OCI-LY7 (cell line): ENCODE data around the gene BMPR1B. TPM values are rescaled to one million over a fixed set of nuclear protein-coding genes. Genes with fewer than 3 reads are reported as not detected.

Source experiments
- BruUV-seq: library from RNA; stranded (reverse); fragments of 400-500 nt; replicated peaks from 2 replicates; lab custom pipeline; 2021; lab: Mats Ljungman, UMichigan
- CTCF ChIA-PET: fragments of 300-600 bp; sonication (Branson Sonifier 250); formaldehyde crosslinking; loops from one replicate; lab custom pipeline; 2022; ENCODE audit warnings: antibody characterized with exemption; ENCODE audit not compliant: unreplicated experiment; lab: Charles Lee
- POLR2A ChIA-PET: fragments of 300-600 bp; sonication (Branson Sonifier 250); formaldehyde crosslinking; loops from one replicate; lab custom pipeline; 2022; ENCODE audit warnings: antibody characterized with exemption; lab: Charles Lee
- DNase-seq: peaks from one replicate; pipeline ENCODE4 v3.0.0-alpha.2; 2015; ENCODE audit warnings: low spot score
- H2AFZ ChIP-seq: fragments of 200-600 bp; sonication (generic), shearing (Covaris generic); 2 replicates; pipeline ENCODE4 v1.6.1; 2014; ENCODE audit warnings: mild to moderate bottlenecking, antibody characterized with exemption, low read length, moderate library complexity
- H3K27ac ChIP-seq: fragments of 200-600 bp; sonication (generic); 2 replicates; pipeline ENCODE4 v1.5.1; 2014; ENCODE audit warnings: mixed run types, low read depth, mild to moderate bottlenecking, moderate library complexity, low read length, inconsistent platforms; ENCODE audit not compliant: poor library complexity, severe bottlenecking
- H3K36me3 ChIP-seq: fragments of 200-600 bp; sonication (generic); 2 replicates; pipeline ENCODE4 v1.6.1; 2014; ENCODE audit warnings: mild to moderate bottlenecking, antibody characterized with exemption, low read length, moderate library complexity, mixed read lengths; ENCODE audit not compliant: insufficient read depth
- H3K4me1 ChIP-seq: fragments of 200-600 bp; sonication (generic); 2 replicates; pipeline ENCODE4 v1.5.1; 2014; ENCODE audit warnings: mild to moderate bottlenecking, low read length; ENCODE audit not compliant: insufficient read depth, poor library complexity, severe bottlenecking
- H3K4me2 ChIP-seq: fragments of 200-600 bp; sonication (generic); 2 replicates; pipeline ENCODE4 v1.6.1; 2014; ENCODE audit warnings: mild to moderate bottlenecking, low read length
- H3K4me3 ChIP-seq: fragments of 200-600 bp; sonication (generic); 2 replicates; pipeline ENCODE4 v1.5.1; 2014; ENCODE audit warnings: mild to moderate bottlenecking, low read depth, low read length; ENCODE audit not compliant: poor library complexity, severe bottlenecking
- H3K79me2 ChIP-seq: fragments of 200-600 bp; sonication (generic); 2 replicates; pipeline ENCODE4 v1.6.1; 2016; ENCODE audit warnings: low read depth, mild to moderate bottlenecking, low read length, moderate library complexity, mixed read lengths; ENCODE audit not compliant: insufficient read depth
- H3K9me2 ChIP-seq: fragments of 200-600 bp; sonication (generic); 2 replicates; pipeline ENCODE4 v1.6.1; 2016; ENCODE audit warnings: mild to moderate bottlenecking, low read length, mixed read lengths; ENCODE audit not compliant: insufficient read depth
- H3K9me3 ChIP-seq: fragments of 200-600 bp; sonication (generic); 2 replicates; pipeline ENCODE4 v1.6.1; 2014; ENCODE audit warnings: mild to moderate bottlenecking, mixed run types, low read length, mixed read lengths
- H4K20me1 ChIP-seq: fragments of 200-600 bp; sonication (generic); 2 replicates; pipeline ENCODE4 v1.6.1; 2014; ENCODE audit warnings: mild to moderate bottlenecking, antibody characterized with exemption, low read length, moderate library complexity, mixed read lengths; ENCODE audit not compliant: insufficient read depth
- EZH2phosphoT487 ChIP-seq: fragments of 200-600 bp; sonication (generic); IDR thresholded peaks from 2 replicates; pipeline ENCODE4 v1.6.1; 2018; ENCODE audit warnings: low read depth, borderline replicate concordance, mild to moderate bottlenecking, mixed run types, antibody characterized with exemption, low read length, moderate library complexity, mixed read lengths
- intact Hi-C: fragments of 100-400 bp; cut with micrococcal nuclease; formaldehyde crosslinking; loops from one replicate; pipeline ENCODE4 v1.10.0; 2022; ENCODE audit not compliant: unreplicated experiment
- total RNA-seq, 2 experiments: library from RNA; depleted of rRNA in 1 of 2; stranded (reverse); fragments of >200 nt in 1 of 2; shearing (Covaris generic) in 1 of 2; gene quantifications; 2 replicates each; pipeline ENCODE4 v1.2.3, GENCODE V29; 2014 to 2022
- TF ChIP-seq, protein P1 (sequence below): fragments of 200-600 bp; sonication (generic); conservative IDR thresholded peaks from 2 replicates; pipeline ENCODE4 v1.5.1; 2014; ENCODE audit warnings: mild to moderate bottlenecking, antibody characterized with exemption, low read length, moderate library complexity, mixed read lengths

BMPR1B gene
- total RNA-seq, 2 experiments from 2014 or later: not detected

DNA sequence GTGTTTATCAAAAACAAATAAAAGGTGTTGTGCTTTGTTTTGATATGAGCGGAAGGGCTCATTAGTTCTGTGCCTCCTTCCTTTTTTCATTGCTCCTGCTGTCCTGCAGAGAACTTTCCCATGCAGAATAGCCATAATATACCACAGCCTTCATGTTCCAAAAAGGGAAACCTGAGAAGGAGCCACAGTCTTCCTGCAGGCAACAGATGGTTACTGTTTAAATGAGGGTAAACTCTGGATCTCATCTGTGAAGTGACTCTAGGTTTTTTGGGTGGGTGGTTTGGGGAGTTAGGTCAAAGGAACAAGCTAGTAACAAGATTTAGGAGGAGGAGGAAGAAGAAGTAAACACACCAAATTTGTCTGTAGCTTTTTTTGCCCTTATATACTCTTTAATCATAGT, 131.8 kb downstream of the BMPR1B start:
- Histone ChIP-seq H4K20me1 (no peaks in the 10 kb centered on the region), H3K79me2 (no peaks in the 10 kb centered on the region), H3K9me3 (no peaks in the 10 kb centered on the region), H3K27ac (no peak overlapping the region), H3K9me2 (no peaks in the 10 kb centered on the region), H2AFZ (no peak overlapping the region), H3K4me1 (no peaks in the 10 kb centered on the region), H3K36me3 (no peaks in the 10 kb centered on the region), H3K4me3 (no peak overlapping the region), H3K4me2 (no peak overlapping the region)
- no TSS peak for BruUV-seq
- no peak for DNase-seq
- ChIA-PET CTCF (no interaction called here), POLR2A (no interaction called here)
- intact Hi-C loops: no loop called here
- no peak for TF ChIP-seq EZH2phosphoT487
- TF ChIP-seq, protein P1, sequence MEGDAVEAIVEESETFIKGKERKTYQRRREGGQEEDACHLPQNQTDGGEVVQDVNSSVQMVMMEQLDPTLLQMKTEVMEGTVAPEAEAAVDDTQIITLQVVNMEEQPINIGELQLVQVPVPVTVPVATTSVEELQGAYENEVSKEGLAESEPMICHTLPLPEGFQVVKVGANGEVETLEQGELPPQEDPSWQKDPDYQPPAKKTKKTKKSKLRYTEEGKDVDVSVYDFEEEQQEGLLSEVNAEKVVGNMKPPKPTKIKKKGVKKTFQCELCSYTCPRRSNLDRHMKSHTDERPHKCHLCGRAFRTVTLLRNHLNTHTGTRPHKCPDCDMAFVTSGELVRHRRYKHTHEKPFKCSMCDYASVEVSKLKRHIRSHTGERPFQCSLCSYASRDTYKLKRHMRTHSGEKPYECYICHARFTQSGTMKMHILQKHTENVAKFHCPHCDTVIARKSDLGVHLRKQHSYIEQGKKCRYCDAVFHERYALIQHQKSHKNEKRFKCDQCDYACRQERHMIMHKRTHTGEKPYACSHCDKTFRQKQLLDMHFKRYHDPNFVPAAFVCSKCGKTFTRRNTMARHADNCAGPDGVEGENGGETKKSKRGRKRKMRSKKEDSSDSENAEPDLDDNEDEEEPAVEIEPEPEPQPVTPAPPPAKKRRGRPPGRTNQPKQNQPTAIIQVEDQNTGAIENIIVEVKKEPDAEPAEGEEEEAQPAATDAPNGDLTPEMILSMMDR: no peak

DNA sequence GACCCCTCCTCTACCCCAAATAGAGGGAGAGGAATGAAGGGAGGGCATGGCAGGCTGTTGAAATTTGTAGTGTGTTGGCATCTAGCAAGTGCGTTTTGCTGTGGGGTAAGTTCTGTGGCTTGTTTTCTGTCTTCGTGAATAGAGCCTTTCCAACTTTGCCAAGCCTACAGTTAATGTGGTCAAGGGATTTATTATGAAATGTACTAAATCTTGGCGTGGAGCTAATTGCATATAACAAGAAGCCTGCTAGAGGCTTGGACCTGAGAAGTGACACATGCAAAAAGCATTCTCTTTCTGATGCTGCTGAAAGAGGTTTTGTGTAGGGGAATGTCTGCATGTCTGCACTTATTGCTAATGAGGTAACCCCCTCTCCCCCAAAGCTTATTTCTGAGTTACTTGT, 132.2 kb downstream of the BMPR1B start:
- Histone ChIP-seq H3K4me2 (no peak overlapping the region), H3K36me3 (no peaks in the 10 kb centered on the region), H4K20me1 (no peaks in the 10 kb centered on the region), H3K79me2 (no peaks in the 10 kb centered on the region), H3K4me1 (no peaks in the 10 kb centered on the region), H3K27ac (no peak overlapping the region), H3K4me3 (no peak overlapping the region), H2AFZ (no peak overlapping the region), H3K9me2 (no peaks in the 10 kb centered on the region), H3K9me3 (no peaks in the 10 kb centered on the region)
- ChIA-PET POLR2A (no interaction called here), CTCF (no interaction called here)
- DNase-seq: no peak
- TF ChIP-seq, protein P1: no peak
- no peak for TF ChIP-seq EZH2phosphoT487
- intact Hi-C loops: no loop called here
- no TSS peak for BruUV-seq

DNA sequence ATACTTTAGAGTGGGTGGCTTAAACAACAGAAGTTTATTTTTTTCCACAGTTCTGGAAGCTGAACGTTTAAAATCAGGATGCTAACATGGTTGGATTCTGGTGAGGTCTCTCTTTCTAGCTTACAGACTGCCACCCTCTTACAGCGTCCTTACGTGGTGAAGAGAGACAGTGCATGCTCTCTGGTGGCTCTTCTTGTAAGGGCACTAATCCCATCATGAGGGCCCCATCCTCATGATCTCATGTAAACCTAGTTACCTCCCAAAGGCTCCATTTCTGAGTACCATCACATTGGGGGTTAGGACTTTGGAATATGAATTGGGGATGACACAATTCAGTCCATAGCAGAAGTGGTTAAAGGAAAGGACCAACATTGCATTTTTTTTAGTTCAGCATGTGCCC, 132.8 kb downstream of the BMPR1B start:
- H3K4me2 ChIP-seq: no peak overlapping the region
- POLR2A ChIA-PET: no interaction called here
- H3K9me2 ChIP-seq: no peaks in the 10 kb centered on the region
- H3K36me3 ChIP-seq: no peaks in the 10 kb centered on the region
- DNase-seq: no peak
- CTCF ChIA-PET: no interaction called here
- H3K27ac ChIP-seq: no peak overlapping the region
- intact Hi-C loops: no loop called here
- H3K79me2 ChIP-seq: no peaks in the 10 kb centered on the region
- H3K4me3 ChIP-seq: no peak overlapping the region
- H3K4me1 ChIP-seq: no peaks in the 10 kb centered on the region
- no TSS peak for BruUV-seq
- no peak overlapping the region for H2AFZ ChIP-seq
- TF ChIP-seq, protein P1: no peak
- TF ChIP-seq EZH2phosphoT487: no peak
- no peaks in the 10 kb centered on the region for H4K20me1 ChIP-seq
- no peaks in the 10 kb centered on the region for H3K9me3 ChIP-seq
